AG10803 (cell line): ENCODE measurements around the gene KIF1B.

Source experiments
- DNase-seq: peaks from one replicate; pipeline ENCODE4 v3.0.0; 2010; ENCODE audit warnings: low read depth
- H3K4me3 ChIP-seq: 2 replicates; pipeline ENCODE4 v1.5.1; 2011; ENCODE audit warnings: mild to moderate bottlenecking, low read length, control low read depth
- TF ChIP-seq, protein P1 (sequence below): conservative IDR thresholded peaks from 2 replicates; pipeline ENCODE4 v1.5.1; 2011; ENCODE audit warnings: mild to moderate bottlenecking, low read length, control low read depth, inconsistent platforms

KIF1B gene

DNA sequence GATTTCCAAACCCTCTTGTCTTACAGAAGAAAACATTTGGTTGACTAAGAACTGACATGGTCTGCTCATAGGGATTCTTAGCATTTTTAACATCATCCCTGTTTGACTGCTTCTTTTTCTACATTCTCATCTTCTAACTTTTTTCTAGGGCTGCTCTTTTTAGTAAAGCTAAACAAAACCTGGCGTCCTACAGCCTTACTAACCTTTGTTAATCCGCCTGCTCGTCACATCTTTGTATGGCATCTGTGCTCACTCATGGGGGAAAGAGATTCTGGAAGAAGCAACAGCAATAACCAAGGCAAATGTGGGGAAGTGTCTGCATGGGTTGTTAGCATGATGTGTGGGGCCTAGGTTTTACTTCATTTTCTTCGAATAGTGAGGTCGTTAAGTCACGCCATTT is 92.0 kb downstream of the KIF1B start:
- H3K4me3 ChIP-seq: no peak overlapping the region
- TF ChIP-seq, protein P1, sequence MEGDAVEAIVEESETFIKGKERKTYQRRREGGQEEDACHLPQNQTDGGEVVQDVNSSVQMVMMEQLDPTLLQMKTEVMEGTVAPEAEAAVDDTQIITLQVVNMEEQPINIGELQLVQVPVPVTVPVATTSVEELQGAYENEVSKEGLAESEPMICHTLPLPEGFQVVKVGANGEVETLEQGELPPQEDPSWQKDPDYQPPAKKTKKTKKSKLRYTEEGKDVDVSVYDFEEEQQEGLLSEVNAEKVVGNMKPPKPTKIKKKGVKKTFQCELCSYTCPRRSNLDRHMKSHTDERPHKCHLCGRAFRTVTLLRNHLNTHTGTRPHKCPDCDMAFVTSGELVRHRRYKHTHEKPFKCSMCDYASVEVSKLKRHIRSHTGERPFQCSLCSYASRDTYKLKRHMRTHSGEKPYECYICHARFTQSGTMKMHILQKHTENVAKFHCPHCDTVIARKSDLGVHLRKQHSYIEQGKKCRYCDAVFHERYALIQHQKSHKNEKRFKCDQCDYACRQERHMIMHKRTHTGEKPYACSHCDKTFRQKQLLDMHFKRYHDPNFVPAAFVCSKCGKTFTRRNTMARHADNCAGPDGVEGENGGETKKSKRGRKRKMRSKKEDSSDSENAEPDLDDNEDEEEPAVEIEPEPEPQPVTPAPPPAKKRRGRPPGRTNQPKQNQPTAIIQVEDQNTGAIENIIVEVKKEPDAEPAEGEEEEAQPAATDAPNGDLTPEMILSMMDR: no peak
- no peak for DNase-seq

DNA sequence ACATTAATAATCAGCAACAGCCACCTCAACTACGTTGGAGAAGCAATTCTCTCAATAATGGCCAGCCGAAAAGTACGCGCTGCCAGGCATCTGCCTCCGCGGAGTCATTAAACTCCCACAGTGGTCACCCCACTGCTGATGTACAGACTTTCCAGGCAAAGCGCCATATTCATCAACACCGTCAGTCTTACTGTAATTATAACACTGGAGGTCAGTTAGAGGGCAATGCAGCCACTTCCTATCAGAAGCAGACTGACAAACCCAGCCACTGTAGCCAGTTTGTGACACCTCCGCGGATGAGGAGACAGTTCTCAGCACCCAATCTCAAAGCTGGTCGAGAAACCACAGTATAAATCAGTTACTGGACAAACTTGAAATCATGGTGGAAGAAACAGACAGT is 93.9 kb downstream of the KIF1B start:
- TF ChIP-seq, protein P1: no peak
- no peak overlapping the region for H3K4me3 ChIP-seq
- no peak for DNase-seq

DNA sequence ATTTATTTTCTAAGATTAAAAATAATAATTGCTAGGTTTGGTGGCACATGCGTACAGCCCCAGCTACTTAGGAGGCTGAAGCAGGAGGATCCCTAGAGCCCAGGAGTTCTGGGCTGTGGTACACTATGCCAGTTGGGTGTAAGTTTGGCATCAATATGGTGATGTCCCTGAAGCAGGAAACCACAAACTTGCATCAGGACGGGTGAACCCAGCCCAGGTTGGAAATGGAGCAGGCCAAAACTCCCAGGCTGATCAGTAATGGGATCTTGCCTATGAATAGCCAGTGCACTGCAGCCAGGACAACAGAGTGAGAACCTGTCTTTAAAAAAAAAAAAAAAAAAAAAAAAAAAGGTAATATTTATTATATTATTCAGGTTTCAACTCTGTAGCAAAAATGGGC is 96.1 kb downstream of the KIF1B start:
- no peak for DNase-seq
- TF ChIP-seq, protein P1: no peak
- H3K4me3 ChIP-seq: no peak overlapping the region

DNA sequence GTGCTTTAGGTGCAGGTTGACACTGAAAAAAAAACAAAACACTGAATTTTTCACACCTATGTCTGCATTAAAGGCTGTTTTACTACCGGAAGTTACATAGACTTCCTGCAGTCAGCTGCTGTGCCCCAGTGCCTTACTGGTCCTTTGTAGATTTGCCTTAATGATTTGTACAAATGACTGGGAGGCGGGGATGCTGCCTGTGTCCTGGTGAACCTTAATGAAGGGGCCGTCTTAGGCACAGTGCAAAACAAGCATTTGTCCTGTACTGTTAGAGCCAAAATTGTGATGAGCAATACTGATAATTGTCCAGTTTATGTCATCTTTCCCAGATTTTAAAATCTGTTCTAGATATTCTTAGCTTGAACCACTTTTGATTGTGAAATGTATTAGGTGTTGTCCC is 97.6 kb downstream of the KIF1B start:
- TF ChIP-seq, protein P1: no peak
- DNase-seq: no peak
- H3K4me3 ChIP-seq: no peak overlapping the region

DNA sequence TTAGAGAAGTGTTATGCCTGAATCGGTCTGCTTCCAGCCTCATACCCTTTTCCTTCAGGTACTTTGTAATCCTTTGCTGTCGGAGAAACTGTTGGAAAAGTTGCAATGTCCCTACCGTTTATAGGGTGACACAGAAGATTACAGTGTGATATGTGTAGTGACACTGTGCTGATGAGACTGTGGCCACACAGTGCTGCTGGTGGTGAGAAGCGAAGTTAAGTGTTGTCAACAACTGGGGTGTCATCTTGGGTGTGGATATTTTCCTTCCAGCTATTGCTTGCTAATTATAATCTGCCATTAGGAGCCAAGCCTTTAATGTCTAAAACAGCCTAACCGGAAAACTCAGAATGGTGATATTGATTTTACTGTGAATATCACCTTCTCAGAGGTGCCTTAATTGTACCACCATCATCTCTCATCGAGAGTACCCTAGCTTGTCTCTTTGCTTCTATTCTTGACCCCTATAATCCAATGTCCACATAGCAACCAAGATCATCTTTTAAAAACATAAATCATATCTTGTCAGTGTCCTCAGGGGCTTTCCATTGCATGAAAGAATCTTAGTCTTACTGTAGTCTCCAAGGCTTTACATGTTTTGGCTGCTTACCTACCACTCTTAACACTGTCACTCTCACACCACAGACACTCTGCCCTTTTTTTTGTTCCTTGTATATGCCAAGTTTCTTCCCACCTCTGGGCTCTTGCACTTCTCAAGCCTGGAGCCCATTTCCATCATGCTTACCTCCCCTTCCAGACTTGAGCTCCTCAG is 99.1 kb downstream of the KIF1B start:
- no peak for DNase-seq
- H3K4me3 ChIP-seq: no peak overlapping the region
- TF ChIP-seq, protein P1: no peak

DNA sequence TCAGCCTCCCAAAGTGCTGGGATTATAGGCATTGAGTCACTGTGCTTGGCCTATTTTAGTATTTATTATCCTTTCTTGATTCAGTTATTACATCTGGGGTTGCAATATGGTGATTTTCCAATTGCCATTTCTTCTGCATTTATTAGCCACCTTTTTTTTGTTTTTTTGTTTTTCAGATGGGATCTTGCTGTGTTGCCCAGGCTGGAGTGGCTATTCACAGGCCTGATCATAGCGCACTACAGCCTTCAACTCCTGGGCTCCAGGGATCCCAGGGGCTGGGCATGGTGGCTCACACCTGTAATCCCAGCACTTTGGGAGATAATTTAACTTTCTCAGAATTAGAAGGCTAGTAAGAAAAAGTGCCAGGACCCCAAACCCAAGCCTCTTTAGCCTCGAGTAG is 106.4 kb downstream of the KIF1B start:
- no peak for DNase-seq
- TF ChIP-seq, protein P1: no peak
- no peak overlapping the region for H3K4me3 ChIP-seq

DNA sequence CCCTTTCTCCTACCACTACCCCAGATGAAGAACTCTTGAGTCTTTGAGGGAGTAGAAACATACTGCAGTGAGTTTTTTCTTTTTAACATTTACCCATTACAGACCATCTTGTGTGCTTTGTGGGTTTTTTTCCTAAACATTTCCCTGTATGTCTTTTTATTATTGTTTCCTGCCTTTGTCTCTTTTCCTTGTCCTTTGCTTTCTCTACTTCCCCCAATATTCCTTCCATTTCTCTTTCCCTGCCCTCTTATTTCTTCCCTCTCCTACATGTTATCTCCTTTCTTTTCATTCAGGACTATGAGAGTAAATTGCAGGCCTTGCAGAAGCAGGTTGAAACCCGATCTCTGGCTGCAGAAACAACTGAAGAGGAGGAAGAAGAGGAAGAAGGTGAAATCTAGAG is 109.4 kb downstream of the KIF1B start:
- TF ChIP-seq, protein P1: no peak
- no peak for DNase-seq
- no peak overlapping the region for H3K4me3 ChIP-seq
